GM19099 (cell line): ENCODE results near the gene TNFAIP6.

Experiments
- POLR2A ChIP-seq: IDR thresholded peaks from 3 replicates; pipeline ENCODE4 v1.6.1; 2011; ENCODE audit warnings: low read depth; ENCODE audit not compliant: insufficient read length; ENCODE audit errors: extremely low read depth

Gene TNFAIP6

GRCh38 chr2:151353995-151354394 is 3.4 kb upstream of the TNFAIP6 start:
- TF ChIP-seq POLR2A: no peak

- no peak for TF ChIP-seq POLR2A
These were observed 2.6 kb upstream of the TNFAIP6 start for GRCh38 chr2:151354807-151355206.

DNA sequence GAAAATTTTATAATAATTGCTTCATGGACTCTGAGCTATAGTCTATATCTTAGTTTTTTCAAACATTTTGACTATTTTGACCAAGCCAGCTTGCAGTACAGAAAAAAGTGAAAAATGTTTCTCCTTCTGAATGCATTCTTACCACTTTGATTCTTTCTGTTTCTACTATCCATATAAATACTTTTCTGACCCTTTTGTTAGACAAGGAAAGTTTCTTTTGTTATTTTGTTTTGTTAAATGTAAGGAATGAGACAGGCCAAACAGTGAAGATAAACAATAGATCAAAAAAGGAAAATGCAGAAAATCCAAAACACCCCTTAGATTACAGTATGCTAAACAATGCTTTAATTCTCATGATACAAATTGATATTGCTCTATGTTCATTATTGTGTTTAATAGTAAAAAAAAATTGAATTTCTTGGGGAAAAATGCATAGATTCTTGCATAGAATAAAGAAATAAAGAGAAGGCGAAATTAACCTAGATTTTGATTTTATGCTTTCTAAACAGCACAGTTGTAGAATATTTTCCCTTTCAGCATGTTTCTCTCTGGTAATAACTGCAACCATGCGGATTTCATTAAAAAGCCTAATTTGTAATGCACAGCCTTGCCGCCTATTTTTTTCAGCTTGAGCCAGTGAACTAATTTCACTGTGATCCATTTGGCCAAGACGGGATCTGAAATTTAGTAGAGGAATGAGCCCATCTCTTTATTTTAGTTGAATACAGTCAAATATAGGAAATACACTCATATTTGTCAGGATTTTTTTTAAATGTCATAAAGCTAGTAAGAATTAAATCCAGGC is 976 bp downstream of the TNFAIP6 start:
- TF ChIP-seq POLR2A: no peak

GRCh38 chr2:151359768-151360461 is 2.5 kb downstream of the TNFAIP6 start:
- TF ChIP-seq POLR2A: no peak

DNA sequence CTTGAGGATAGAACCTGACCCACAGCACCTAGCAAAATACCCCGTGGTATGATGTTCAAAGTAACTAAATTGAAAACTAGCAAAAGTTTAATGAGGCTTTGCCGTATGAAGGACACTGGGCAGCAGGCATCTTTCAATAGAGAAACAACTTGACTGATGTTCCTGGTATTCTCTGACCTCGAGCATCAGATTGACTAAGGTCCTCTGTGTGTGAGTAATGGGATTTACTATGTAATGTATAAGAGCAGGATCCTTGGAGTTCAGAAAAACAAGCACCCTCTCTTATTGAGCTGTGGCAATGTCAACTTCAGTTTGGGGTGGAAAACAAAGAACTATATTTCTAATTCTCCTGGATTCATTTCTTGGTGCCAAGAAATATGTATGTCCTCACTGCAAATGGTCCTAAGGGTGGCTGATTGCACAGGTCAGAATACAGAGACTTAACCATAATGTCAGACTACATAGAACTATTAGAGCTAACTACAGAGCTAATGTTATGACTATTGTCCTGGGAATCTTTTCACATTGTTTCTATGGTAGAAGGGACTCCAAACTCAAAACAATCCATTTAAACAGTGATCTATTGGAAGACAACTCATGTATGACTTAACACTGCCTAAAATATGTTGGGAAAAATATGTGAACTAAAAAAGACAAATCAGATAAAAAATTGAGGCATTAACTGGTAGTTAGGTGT is 4.4 kb downstream of the TNFAIP6 start:
- TF ChIP-seq POLR2A: no peak

GRCh38 chr2:151363709-151364108 is 6.3 kb downstream of the TNFAIP6 start:
- TF ChIP-seq POLR2A: no peak

DNA sequence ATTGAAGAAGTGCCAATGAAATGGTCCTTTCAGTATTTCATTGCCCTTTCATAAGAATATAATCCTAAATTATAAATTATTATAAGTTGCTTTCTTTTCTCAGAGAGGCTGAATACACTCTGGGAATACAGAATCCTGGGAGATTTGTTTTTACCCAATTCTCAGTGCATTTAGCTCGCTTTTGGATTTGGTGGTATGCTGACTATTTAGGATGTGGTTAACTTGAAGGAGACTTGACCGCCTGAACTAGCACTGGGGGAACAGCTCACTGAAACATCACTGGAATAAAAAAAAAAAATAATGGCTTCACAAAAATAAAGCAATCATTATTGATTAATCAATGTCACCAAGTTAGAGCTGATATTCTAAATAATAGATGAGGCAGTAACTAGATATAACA is 10.2 kb downstream of the TNFAIP6 start:
- TF ChIP-seq POLR2A: no peak

- no peak for TF ChIP-seq POLR2A
These were observed 17.0 kb downstream of the TNFAIP6 start for GRCh38 chr2:151374436-151374835.

DNA sequence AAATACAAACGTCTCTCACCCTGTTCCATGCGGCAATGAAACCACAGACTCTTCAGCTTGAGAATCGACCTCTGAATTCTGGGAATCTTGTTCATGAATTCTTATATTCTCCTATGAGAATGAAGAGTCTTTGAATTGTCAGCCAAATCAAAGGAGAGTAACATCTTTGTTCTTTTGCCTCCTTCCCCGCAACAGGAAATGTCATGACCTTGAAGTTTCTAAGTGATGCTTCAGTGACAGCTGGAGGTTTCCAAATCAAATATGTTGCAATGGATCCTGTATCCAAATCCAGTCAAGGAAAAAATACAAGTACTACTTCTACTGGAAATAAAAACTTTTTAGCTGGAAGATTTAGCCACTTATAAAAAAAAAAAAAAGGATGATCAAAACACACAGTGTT is 21.8 kb downstream of the TNFAIP6 start:
- TF ChIP-seq POLR2A: no peak

DNA sequence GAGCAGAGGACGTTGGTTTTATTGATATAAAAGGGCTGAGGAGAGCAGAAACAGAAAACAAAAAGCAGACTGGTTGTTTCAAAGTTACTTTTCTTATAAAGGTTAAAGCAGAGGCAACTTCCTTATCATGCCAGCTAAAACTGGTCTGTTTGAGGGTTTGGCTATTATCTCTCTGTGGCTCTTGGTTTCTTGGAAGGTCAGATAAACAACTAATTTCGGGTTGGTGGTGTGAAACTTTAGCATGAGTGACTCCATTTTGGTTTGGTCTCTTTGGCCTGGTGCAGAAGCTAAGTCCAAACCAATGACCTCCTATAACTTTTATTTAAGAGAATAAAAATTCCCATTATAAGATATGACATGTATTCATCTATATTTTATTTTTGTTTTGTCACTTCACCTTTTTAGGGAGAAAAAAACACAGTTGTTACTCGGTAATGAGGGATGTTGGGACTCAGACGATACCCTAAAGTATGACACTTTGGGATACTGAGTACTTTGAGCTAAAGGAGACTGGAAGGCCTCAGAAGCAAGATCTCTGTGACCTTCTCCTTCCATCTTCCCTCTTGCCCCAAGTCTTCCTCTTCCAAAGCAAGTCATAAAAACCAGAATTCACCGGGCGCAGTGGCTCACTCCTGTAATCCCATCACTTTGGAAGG is 23.3 kb downstream of the TNFAIP6 start:
- no peak for TF ChIP-seq POLR2A

GRCh38 chr2:151381266-151381665 is 23.9 kb downstream of the TNFAIP6 start:
- TF ChIP-seq POLR2A: no peak

DNA sequence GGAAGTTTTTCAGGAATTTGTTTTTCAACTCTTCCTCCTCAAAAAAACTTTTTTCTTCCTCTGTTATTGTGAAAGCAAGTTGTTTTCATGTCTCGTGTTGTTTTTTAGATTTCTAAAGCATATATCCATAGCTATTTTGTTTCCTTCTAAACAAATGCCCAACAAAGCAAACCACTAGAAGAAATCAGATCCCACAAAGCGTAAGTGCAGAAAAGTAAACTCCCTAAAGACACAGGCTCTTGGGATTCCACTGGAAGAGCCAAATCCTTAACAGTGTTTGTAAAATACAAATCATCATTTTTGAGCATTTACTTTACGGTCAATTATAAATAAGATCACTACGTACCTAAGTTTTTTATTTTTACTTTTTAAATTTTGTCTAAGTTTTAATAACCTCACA is 30.6 kb downstream of the TNFAIP6 start:
- no peak for TF ChIP-seq POLR2A

GRCh38 chr2:151391436-151391835 is 34.0 kb downstream of the TNFAIP6 start:
- no peak for TF ChIP-seq POLR2A

DNA sequence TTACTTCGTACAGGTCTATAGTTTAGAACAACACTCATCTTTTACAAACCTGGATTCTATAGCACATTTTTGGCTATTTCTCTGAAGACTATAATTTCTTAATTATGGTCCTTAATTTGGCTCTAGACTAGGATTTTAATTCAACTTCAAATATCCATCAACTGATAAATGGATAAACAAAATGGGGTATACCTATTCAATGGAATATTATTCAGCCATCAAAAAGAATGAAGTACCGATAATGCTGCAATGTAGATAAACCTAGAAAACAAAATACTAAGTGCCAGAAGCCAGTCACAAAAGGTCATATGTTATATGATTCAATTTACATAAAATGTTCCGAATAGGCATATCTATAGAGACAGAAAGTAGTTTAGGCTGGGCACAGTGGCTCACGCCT is 37.1 kb downstream of the TNFAIP6 start:
- no peak for TF ChIP-seq POLR2A
